GM18909 (cell line): ENCODE measurements around the gene TMC1.
"Not testable (repeated sequence)": the region's sequence is repeated elsewhere in the genome, so short reads cannot be mapped to it uniquely, and the experiment has no call there.

ENCODE experiments used
- ATAC-seq: cut with Tn5 transposase; IDR thresholded peaks from one replicate; pipeline ENCODE4 v1.9.1; 2021; ENCODE audit warnings: mild to moderate bottlenecking; ENCODE audit not compliant: unreplicated experiment, poor library complexity

TMC1 gene

DNA sequence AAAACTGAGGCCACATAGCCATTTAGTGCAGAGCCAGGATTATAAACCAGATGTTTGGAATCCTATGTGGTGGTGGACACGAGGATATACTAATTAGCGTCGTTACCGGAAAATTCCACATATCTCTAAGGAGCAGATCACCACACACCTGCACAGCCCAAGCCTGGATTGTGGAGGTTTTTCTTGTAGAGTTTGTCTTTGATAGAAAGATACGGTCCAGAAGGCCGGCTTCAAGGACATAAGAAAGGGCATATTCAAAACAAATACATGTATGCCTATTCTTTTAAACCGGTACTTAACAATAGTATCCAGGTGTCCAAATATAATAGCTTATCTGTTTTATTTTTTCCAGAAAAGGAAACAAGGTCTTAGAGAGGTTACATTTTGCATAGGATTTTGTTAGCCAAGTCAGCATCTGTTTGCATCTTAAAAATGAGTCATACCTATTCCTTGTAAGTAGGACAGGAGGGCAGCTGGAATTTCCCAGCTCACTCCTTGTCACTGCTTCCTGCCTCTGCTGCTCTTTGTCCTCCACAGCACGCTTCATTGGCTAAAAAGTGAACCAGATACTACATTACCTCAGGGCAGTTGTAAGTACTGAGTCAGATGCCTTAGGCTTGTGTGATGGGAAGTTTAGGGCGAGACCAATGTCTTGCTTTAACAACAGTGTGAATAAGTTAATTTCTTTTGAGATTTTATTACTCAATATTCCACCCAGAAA is 3.6 kb downstream of the TMC1 start:
- ATAC-seq = no peak

DNA sequence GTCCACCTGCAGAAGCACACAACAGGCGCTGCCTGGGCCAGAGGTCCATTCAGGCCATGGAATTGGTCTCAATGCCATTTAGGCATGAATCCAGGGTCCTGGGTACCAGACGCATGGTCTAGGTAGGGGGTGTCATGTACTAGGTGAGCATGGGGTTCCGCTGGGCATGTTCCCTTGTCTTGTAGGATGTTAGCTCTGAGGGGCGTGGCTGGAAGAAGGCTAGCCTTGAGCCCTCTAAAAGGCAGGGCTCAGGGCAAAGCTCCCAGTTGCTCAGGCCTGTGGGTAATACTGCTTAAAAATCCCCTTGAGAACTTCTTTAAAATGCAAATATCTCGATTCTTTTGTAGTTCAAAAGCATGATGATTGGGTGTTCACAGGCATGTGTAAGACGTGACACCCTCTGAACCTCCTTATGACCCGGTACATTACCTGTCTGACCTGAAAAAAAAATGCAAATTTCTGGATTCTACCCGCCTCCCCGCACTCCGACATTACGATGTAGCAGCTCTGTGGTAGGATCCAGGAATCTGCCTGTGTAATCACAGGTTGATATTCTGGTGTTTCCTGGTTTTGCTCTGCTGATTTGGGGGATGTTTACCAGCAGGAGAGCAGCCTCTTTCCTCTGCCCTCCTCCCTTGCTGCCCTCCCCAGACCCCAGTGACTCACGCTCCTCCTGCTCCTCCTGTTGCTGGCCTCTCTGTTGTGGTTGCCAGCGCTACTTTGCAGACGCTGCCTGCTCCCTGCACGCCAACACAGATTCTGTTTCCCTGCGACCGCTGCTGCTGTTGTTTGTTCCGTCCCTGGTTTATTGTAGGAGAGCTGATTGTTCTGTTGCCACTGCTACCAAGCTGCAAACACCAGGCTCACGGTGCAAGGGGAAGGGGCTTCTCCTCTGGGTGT is 5.7 kb downstream of the TMC1 start:
- peak; percentile 87 for ATAC-seq

GRCh38 chr9:72527801-72528195 is 6.4 kb downstream of the TMC1 start:
- no peak for ATAC-seq

DNA sequence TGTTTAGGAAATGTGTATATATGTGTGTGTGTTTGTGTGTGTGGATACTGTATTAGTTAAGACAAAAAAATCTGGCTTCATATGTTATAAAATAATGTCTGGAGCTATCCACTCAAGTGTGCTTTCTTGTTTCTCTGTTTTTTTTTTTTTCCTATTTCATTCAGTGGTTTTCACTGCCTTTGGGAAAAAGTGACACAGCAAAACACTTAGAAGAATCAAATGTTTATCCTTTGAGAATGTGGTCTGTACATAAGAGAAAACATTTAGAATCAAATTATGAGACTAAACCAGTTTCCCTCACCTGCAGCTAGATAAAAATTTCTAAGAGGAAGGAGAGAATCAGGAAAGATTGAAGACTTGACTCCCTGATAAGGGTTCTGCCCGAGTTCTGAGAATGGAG is 8.1 kb downstream of the TMC1 start:
- no peak for ATAC-seq

GRCh38 chr9:72533322-72533721 is 11.9 kb downstream of the TMC1 start:
- ATAC-seq = no peak

GRCh38 chr9:72534931-72535330 is 13.5 kb downstream of the TMC1 start:
- ATAC-seq = no peak

DNA sequence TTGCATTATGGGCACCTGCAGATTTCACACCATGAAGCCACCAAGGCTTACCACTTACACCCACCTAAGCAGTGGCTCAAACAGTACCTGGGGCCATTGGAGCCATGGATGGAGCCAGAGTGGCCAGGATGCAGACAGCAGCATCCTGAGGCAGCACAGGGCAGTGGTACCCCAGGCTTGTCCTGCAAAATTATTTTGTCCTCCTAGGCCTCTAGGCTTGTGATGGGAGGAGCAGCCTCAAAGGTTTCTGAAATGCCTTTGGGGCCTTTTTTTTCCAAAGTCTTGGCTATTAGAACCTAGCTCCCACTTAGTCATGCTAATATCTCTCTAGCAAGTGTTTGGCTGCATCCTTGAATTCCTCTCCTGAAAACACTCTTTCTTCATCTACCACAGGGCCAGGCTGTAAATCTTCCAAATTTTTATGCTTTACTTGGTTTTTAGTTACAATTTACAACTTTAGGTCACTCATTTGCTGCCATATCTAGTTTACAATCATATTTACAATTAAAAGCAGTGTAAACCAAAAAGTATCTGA is 15.7 kb downstream of the TMC1 start:
- ATAC-seq = no peak

DNA sequence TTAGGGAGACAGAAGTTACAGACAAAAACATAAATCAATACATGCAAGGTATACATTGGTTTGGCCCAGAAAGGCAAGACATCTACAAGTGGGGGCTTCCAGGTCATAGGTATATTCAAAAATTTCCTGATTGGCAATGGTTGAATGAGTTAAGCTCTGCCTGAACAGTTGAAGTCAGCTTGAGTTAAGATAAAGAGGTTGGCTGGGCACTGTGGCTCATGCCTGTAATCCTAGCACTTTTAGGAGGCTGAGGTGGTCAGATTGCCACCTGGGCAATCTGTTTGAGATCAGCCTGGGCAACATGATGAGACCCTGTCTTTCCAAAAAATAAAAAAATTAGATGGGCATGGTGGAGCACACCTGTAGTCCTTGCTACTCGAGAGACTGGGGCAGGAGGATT is 16.3 kb downstream of the TMC1 start:
- ATAC-seq = no peak

- no peak for ATAC-seq
Observed at GRCh38 chr9:72538921-72539702, 17.7 kb downstream of the TMC1 start.

- ATAC-seq = no peak
Observed at GRCh38 chr9:72539824-72540347, 18.5 kb downstream of the TMC1 start.

DNA sequence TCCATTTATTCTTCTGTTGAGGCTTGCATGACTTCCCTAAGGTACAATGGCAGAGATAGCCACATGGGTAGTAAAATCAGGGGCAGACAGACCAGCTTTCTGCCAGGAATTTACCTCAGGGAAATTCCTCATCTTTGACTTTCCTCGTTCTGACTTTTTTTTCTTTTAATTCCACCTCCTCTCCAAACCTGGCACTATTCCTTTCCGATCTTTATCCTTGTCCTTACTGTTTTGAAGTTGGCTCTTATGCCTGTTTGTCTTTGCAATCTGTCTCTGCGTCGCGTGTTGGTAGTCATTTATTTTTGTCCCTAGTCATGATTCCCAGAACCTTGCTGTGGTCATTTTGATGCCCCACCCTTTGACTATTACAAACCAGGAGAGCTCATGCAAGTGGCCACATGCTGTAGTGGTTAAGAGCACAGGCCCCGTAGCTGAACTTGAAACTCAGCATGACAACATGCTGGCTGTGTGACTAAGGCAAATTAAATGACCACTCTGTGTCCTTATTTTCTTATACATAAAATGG is 19.0 kb downstream of the TMC1 start:
- ATAC-seq = no peak

DNA sequence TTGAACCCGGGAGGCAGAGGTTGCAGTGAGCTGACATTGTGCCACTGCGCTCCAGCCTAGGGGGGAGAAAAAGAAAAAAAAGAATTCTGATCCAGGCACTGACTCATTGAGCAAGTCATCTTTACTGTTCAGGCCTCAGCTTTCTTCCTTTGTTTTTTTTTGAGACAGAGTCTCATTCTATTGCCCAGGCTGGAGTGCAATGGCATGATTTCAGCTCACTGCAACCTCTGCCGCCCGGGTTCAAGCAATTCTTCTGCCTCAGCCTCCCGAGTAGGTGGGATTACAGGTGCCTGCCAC is 21.1 kb downstream of the TMC1 start:
- ATAC-seq = not testable (repeated sequence)

- ATAC-seq = no peak
Observed at GRCh38 chr9:72542917-72543316, 21.5 kb downstream of the TMC1 start.

DNA sequence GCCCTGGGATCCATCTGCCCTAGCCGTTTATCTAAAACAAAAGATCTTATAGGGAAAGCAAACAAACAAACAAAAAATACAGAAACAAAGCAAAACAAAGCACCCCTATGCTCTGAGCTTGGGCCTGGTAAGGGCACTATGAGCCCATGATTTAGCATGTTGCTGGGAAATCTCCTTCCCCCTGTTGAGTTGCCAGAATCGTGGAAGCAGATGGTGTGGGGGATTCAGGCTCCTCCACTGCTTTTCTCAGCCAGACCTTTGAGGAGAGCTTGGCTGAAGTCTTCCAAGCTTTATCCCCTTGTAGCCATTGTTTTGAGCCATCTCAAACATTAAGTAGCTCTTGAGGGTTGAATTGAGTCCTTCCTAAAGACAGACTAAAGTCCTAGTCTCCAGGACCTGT is 29.9 kb downstream of the TMC1 start:
- no peak for ATAC-seq

DNA sequence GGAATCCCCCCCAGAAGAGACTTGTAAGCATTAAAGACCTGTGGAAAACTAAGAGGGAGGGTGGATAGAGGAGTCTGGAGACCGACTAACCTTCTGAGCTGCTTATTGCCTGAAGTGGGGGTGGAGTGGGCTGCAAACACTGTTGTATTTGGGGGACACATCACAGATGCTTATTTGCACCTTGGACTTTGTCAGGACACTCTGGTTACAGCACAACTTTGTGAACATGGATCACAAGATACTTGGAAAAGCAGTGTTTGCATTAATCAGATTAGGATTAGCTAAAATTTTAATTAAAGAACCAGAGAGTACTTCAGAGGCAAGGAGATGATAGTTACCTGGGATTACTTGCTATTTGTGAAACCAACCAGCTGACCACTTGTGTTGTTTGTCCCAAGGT is 30.9 kb downstream of the TMC1 start:
- no peak for ATAC-seq

- ATAC-seq = no peak
Observed at GRCh38 chr9:72554221-72554641, 32.8 kb downstream of the TMC1 start.

- no peak for ATAC-seq
Observed at GRCh38 chr9:72557549-72557948, 36.1 kb downstream of the TMC1 start.

DNA sequence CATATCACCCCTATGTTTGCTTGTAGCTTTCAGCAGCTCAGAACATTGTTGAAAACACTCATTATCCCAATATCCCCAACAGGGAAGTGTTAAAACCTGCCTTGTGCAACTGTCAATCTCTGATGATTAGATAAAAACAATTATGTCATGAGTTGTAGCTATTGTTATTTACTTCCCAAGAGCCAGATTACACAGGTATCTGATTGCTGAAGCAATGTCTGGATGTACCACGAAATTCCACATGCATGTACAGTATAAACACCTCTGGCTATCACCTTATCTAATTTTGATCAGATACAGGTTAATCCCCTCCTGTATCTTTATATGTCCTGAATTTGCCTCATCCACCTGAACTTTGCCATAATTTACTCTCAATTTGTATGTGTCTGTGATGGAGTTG is 38.7 kb downstream of the TMC1 start:
- no peak for ATAC-seq

DNA sequence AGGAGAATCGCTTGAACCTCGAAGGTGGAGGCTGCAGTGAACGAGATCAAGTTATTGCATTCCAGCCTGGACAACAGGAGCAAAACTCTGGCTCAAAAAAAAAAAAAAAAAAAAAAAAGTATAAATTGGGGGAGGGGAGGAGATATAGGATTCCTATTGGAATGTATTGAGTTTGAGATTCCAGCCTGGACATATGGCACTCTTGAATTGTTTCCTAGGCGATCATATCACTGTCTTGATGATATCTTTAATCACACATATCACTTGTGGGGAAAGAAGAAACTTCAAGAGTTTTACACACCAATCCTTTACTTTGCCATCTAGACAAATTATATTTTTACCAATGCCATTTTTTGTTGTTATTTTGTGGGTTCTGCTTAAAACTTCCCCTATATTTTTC is 42.4 kb downstream of the TMC1 start:
- no peak for ATAC-seq
